Cardiac muscle cell (in vitro differentiated cells and primary cell): ENCODE measurements around the gene CLCN2. TPM values are rescaled to one million over a fixed set of nuclear protein-coding genes. Genes with fewer than 3 reads are reported as not detected.

Experiments used
- DNase-seq, 2 donors: peaks; one replicate each; pipeline versions ENCODE4 v3.0.0 to v3.0.0-alpha.2; 2010 to 2017; ENCODE audit warnings: low read depth in 1 of 2, low spot score in 1 of 2
- H3K27ac ChIP-seq: fragments of 200-600 bp; sonication (generic); 2 replicates; pipeline ENCODE4 v1.5.1; 2016
- H3K27me3 ChIP-seq: fragments of 200-600 bp; sonication (generic); 2 replicates; pipeline ENCODE4 v1.6.0; 2016; ENCODE audit warnings: control low read depth
- H3K36me3 ChIP-seq: fragments of 200-600 bp; sonication (generic); 2 replicates; pipeline ENCODE4 v1.5.1; 2016; ENCODE audit warnings: control low read depth
- H3K4me1 ChIP-seq: fragments of 200-600 bp; sonication (generic); 2 replicates; pipeline ENCODE4 v1.8.1; 2017; ENCODE audit warnings: low read depth, mild to moderate bottlenecking, mixed run types
- H3K4me3 ChIP-seq: fragments of 200-600 bp; sonication (generic); 2 replicates; pipeline ENCODE4 v1.5.1; 2016; ENCODE audit warnings: mild to moderate bottlenecking
- H3K9me3 ChIP-seq: fragments of 200-600 bp; sonication (generic); 2 replicates; pipeline ENCODE4 v1.5.1; 2017; ENCODE audit warnings: low read depth, mild to moderate bottlenecking, control low read depth
- polyA plus RNA-seq: library from polyadenylated mRNA; unstranded; fragments of >200 nt; fragmentation: Nextera tagmentation; extraction: Ambion mirVana; gene quantifications from 2 replicates; pipeline ENCODE4 v1.2.1, GENCODE V29; 2016
- total RNA-seq: library from RNA; depleted of rRNA; stranded (reverse); fragments of >200 nt; gene quantifications from 2 replicates; pipeline ENCODE4 v1.2.3, GENCODE V29; 2016
- TF ChIP-seq, protein P1 (sequence below): IDR thresholded peaks from 2 replicates; pipeline ENCODE4 v1.5.1; 2012; ENCODE audit warnings: low read depth, mild to moderate bottlenecking, low read length

CLCN2 gene
- total RNA-seq = 13.1 and 18.4 TPM in 2 replicates
- polyA plus RNA-seq = 10.3 and 12.3 TPM in 2 replicates

DNA sequence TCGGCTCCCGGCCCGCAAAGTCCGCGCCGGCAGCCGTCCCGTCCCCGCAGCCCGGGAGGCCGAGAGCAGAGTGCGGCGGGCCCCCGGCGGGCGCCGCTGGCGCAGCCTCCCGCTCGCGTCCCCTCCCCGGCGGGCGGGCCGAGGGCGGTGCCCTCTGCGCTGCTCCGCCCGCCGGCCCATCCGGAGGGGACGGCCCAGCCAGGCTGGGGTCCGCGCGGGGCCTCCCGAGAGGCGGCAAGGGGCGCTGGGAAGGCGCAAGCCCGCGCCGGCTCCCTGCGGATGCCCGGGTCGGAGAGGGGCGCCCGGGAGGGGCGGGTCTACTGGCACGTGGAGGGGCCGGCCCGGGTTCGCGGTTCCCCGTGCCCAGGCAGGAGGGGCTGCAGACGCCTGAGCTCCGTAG lies at the start of gene CLCN2, which contains the start of gene POLR2H:
CLCN2 (minus strand) TSS at position 74 of the 400 bp plus-strand sequence. CDS start 126 bp downstream, outside the sequence.
POLR2H (plus strand) TSS at position 179 of the 400 bp plus-strand sequence. CDS start 1,783 bp downstream, outside the sequence.
- Histone ChIP-seq H3K27me3 (no peaks in the 10 kb centered on the region), H3K4me1 (peaks cover 14% of the 10 kb centered on the region), H3K36me3 (peaks cover 10% of the 10 kb centered on the region), H3K27ac (peak within 1 kb of the TSS; percentile 100), H3K4me3 (peak within 1 kb of the TSS; percentile 69), H3K9me3 (no peaks in the 10 kb centered on the region)
- TF ChIP-seq, protein P1, sequence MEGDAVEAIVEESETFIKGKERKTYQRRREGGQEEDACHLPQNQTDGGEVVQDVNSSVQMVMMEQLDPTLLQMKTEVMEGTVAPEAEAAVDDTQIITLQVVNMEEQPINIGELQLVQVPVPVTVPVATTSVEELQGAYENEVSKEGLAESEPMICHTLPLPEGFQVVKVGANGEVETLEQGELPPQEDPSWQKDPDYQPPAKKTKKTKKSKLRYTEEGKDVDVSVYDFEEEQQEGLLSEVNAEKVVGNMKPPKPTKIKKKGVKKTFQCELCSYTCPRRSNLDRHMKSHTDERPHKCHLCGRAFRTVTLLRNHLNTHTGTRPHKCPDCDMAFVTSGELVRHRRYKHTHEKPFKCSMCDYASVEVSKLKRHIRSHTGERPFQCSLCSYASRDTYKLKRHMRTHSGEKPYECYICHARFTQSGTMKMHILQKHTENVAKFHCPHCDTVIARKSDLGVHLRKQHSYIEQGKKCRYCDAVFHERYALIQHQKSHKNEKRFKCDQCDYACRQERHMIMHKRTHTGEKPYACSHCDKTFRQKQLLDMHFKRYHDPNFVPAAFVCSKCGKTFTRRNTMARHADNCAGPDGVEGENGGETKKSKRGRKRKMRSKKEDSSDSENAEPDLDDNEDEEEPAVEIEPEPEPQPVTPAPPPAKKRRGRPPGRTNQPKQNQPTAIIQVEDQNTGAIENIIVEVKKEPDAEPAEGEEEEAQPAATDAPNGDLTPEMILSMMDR = no peak
- peak; percentile 69 to 92 for DNase-seq

DNA sequence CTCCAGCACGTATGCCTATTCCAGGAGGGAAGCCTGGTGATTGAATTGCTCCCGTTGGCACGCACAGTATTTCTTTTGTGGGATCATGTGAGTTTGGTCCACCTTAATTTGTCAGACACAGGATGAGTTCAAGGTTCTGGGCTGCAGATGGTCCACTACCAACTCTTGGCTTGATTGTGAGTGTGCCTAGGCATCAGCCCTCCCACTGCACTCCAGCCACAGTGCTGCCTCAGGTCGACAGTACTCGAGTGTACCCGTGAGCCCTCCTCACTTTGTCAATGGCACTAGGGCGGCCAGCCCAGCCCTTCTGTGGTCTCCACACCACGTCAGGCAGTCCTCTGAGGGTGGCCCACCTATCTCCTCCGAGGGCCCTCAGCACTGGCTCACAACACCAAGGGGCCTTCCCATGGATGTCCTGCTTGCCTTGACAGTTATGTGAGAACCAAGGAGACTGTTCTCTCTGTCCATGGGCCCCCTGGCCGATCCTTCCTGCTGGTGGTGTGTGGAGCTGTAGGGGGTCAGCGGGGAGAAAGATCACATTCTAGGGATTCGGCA lies 48.6 kb upstream of the CLCN2 start:
- no peaks in the 10 kb centered on the region for H3K27me3 ChIP-seq
- no peak overlapping the region for H3K27ac ChIP-seq
- H3K4me1 ChIP-seq = no peaks in the 10 kb centered on the region
- DNase-seq = no peak
- H3K9me3 ChIP-seq = no peaks in the 10 kb centered on the region
- H3K4me3 ChIP-seq = no peak overlapping the region
- H3K36me3 ChIP-seq = no peaks in the 10 kb centered on the region
- TF ChIP-seq, protein P1 = no peak

DNA sequence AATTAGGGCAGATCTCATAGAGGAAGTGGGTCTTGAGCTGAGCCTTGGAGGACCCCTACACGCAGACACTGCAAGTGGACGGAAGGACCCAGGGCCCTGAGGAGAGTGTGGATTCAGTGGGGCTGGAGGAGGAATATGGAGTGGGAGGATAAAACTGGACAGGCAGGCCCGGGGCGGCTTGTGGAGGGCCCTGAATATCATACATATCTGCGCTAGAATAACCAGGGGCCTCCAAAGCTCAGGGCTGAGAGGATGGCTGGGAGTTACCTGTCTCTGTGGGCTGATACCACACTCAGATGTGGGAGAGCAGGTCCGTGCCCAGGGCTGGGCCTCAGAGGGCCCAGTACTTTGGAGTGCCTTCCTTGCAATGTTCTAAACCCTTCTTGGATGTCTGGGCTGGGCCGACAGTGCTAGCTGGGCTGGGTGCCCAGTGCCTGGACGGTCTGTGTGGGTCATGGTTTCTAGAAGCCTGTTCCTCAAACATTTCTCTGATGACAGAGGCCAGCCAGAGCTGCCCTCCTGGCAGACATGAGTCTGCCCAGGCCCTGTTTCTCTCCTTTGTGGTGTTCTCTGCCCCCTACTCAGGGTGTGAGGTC lies 48.0 kb upstream of the CLCN2 start:
- Histone ChIP-seq H3K27ac (no peak overlapping the region), H3K36me3 (no peaks in the 10 kb centered on the region), H3K9me3 (no peaks in the 10 kb centered on the region), H3K4me3 (no peak overlapping the region), H3K27me3 (no peaks in the 10 kb centered on the region), H3K4me1 (no peaks in the 10 kb centered on the region)
- no peak for DNase-seq
- TF ChIP-seq, protein P1 = no peak

DNA sequence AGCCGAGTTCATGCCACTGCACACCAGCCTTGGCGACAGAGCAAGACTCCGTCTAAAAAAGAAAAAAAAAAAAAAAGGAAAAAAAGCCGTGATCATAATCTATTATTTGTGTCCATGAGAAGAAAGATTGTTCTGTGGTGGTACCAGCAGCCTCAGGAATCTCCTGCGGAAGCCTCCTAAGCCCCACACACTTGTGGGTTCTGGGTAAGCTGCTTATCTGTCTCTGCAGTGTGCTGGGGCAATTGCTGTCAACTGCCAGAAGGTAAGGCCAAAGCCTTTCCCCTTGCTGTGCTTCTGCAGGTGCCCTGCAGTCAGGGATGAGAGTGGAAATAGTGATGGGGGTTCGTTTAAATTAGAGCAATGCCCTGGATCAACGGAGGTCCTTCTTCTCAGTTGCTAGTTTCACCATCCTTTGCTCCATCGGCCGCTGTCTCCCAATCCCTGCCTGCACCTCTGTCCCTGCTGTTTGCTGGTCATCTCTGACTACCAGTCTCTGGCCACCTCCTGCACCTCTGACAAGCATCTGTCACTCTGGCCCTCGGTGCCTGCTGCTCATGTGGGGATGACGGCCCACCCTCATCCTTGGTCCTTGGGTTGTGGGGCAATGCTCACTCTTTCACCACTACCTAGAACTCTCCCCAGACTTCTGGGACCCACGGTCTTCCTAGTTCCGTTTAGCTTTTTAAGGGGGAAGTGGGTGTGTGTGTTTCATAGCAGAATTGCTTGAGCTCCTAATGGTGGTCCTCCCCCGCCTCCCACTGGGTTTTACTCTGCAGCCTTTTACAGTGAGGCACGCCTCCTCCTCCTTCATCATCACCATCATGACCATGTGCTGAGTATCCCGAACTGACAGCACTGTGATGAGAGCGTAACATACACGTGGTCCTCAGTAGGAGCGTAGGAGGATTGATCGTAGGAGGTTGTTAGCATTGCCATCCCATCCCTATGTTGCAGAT lies 43.9 kb upstream of the CLCN2 start:
- Histone ChIP-seq H3K9me3 (no peaks in the 10 kb centered on the region), H3K27me3 (no peaks in the 10 kb centered on the region), H3K36me3 (no peaks in the 10 kb centered on the region), H3K27ac (no peak overlapping the region), H3K4me1 (no peaks in the 10 kb centered on the region), H3K4me3 (no peak overlapping the region)
- DNase-seq = no peak
- TF ChIP-seq, protein P1 = no peak

DNA sequence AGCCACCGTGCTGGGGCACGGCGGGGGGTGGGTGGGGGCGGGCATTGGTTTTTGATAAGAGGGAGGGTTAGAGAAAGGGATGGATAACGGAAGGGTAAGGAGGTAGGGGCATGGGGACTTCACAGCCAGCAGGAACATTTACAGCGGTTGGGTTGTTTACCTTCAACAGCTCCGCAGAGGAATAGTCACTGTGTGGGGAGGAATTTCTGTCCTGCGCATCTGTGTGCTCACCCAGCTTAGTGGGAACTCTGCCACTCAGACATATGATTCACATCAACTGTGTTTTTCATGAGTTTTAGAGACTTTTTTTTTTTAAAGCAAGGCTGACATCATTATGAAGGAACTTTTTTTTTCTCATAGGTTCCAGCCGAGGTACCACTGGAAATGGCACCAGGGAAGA lies 38.0 kb upstream of the CLCN2 start:
- peak in 1 of 2 donors; percentile 91 for DNase-seq
- H3K4me3 ChIP-seq = no peak overlapping the region
- no peak overlapping the region for H3K27ac ChIP-seq
- no peaks in the 10 kb centered on the region for H3K27me3 ChIP-seq
- H3K9me3 ChIP-seq = no peaks in the 10 kb centered on the region
- no peaks in the 10 kb centered on the region for H3K36me3 ChIP-seq
- TF ChIP-seq, protein P1 = no peak
- H3K4me1 ChIP-seq = no peaks in the 10 kb centered on the region
